ENCODE measurements around the gene BCL6B.

- no peak for TF ChIP-seq CTCF (IDR thresholded peaks at IDR 0.05; ENCODE audit: low read length)
- no peak for TF ChIP-seq EZH2 (optimal IDR thresholded peaks at IDR 0.05; ENCODE audit: low read depth, low read length)
Measured at GRCh38 chr17:6994666-6995256, 28.1 kb upstream of the BCL6B start.
